Measurements from ENCODE around the gene SLC16A3.

- no peak for TF ChIP-seq POLR2A (IDR thresholded peaks at IDR 0.05)
- TF ChIP-seq CTCF (IDR thresholded peaks at IDR 0.05): no peak
Measured at GRCh38 chr17:82285141-82285540, 56.3 kb downstream of the SLC16A3 start.

Data from vagina (tissue), 2 donors.